ENCODE results near the gene BAG5.

DNA sequence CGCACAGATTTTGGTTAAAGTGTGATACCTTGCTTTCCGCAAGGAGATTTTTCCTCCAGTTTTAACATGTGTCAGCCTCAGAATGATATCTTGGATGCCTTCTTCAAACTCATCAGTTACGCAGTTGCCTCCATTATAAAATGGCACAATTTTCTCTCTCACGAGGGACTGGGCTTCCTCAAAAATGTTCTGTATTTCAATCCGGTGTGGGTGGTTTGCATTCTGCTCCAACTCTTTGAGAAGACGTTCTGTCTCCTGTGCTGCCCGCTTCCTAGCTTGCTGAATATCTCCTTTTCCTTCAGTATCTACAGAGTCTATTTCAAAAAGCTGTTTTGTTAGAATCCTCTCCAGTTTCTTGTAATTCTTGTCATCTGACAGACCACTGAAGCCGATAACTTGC is 1.8 kb downstream of the BAG5 start:
- TF ChIP-seq, protein P1, sequence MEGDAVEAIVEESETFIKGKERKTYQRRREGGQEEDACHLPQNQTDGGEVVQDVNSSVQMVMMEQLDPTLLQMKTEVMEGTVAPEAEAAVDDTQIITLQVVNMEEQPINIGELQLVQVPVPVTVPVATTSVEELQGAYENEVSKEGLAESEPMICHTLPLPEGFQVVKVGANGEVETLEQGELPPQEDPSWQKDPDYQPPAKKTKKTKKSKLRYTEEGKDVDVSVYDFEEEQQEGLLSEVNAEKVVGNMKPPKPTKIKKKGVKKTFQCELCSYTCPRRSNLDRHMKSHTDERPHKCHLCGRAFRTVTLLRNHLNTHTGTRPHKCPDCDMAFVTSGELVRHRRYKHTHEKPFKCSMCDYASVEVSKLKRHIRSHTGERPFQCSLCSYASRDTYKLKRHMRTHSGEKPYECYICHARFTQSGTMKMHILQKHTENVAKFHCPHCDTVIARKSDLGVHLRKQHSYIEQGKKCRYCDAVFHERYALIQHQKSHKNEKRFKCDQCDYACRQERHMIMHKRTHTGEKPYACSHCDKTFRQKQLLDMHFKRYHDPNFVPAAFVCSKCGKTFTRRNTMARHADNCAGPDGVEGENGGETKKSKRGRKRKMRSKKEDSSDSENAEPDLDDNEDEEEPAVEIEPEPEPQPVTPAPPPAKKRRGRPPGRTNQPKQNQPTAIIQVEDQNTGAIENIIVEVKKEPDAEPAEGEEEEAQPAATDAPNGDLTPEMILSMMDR (conservative IDR thresholded peaks at IDR 0.05; ENCODE audit: low read length): no peak
- no peak for TF ChIP-seq EZH2phosphoT487 (IDR thresholded peaks at IDR 0.05; ENCODE audit: borderline replicate concordance)

Measured in Loucy (cell line).